ENCODE data around the gene NEB. TPM values are rescaled to one million over a fixed set of nuclear protein-coding genes. Genes with fewer than 3 reads are reported as not detected.

NEB gene
- total RNA-seq, 1 donor from 2014 or later = 0.53 TPM

- no peak for DNase-seq (ENCODE audit: low spot score in 2 of 2)
- no peak for TF ChIP-seq CTCF (IDR thresholded peaks at IDR 0.05)
- intact Hi-C loops (cut with DNase I) = no loop called here
- Histone ChIP-seq H3K4me3 (no peak overlapping the region), H3K9me3 (no peaks in the 10 kb centered on the region), H3K27me3 (no peaks in the 10 kb centered on the region), H3K36me3 (no peaks in the 10 kb centered on the region), H3K27ac (no peak overlapping the region), H3K4me1 (no peaks in the 10 kb centered on the region)
These were observed 61.3 kb downstream of the NEB start for GRCh38 chr2:151673016-151673415.

- H3K36me3 ChIP-seq = no peaks in the 10 kb centered on the region
- no peaks in the 10 kb centered on the region for H3K27me3 ChIP-seq
- TF ChIP-seq CTCF (IDR thresholded peaks at IDR 0.05) = no peak
- intact Hi-C loops (cut with DNase I) = no loop called here
- H3K9me3 ChIP-seq = no peaks in the 10 kb centered on the region
- no peak overlapping the region for H3K27ac ChIP-seq
- no peak overlapping the region for H3K4me3 ChIP-seq
- no peak for DNase-seq (ENCODE audit: low spot score in 2 of 2)
- H3K4me1 ChIP-seq = no peaks in the 10 kb centered on the region
These were observed 62.0 kb downstream of the NEB start for GRCh38 chr2:151672277-151672676.

GRCh38 chr2:151670846-151671597 lies 63.3 kb downstream of the NEB start:
- intact Hi-C loops (cut with DNase I) = no loop called here
- H3K9me3 ChIP-seq = no peaks in the 10 kb centered on the region
- H3K27ac ChIP-seq = no peak overlapping the region
- no peaks in the 10 kb centered on the region for H3K4me1 ChIP-seq
- H3K27me3 ChIP-seq = no peaks in the 10 kb centered on the region
- TF ChIP-seq CTCF (IDR thresholded peaks at IDR 0.05) = no peak
- H3K4me3 ChIP-seq = no peak overlapping the region
- no peaks in the 10 kb centered on the region for H3K36me3 ChIP-seq
- no peak for DNase-seq (ENCODE audit: low spot score in 2 of 2)

- no peaks in the 10 kb centered on the region for H3K4me1 ChIP-seq
- intact Hi-C loops (cut with DNase I) = no loop called here
- H3K27me3 ChIP-seq = no peaks in the 10 kb centered on the region
- no peak overlapping the region for H3K4me3 ChIP-seq
- no peak for TF ChIP-seq CTCF (IDR thresholded peaks at IDR 0.05)
- H3K27ac ChIP-seq = no peak overlapping the region
- DNase-seq (ENCODE audit: low spot score in 2 of 2) = no peak
- no peaks in the 10 kb centered on the region for H3K9me3 ChIP-seq
- no peaks in the 10 kb centered on the region for H3K36me3 ChIP-seq
These were observed 63.9 kb downstream of the NEB start for GRCh38 chr2:151670346-151670745.

- no peaks in the 10 kb centered on the region for H3K27me3 ChIP-seq
- H3K4me3 ChIP-seq = no peak overlapping the region
- no peaks in the 10 kb centered on the region for H3K9me3 ChIP-seq
- no peak for DNase-seq (ENCODE audit: low spot score in 2 of 2)
- intact Hi-C loops (cut with DNase I) = no loop called here
- H3K4me1 ChIP-seq = no peaks in the 10 kb centered on the region
- no peak overlapping the region for H3K27ac ChIP-seq
- TF ChIP-seq CTCF (IDR thresholded peaks at IDR 0.05) = no peak
- no peaks in the 10 kb centered on the region for H3K36me3 ChIP-seq
These were observed 64.6 kb downstream of the NEB start for GRCh38 chr2:151669585-151670081.

Measured in ascending aorta (tissue), 2 donors.